Smooth muscle cell (in vitro differentiated cells): ENCODE results near the gene CSTF3. TPM values are rescaled to one million over a fixed set of nuclear protein-coding genes. Genes with fewer than 3 reads are reported as not detected.

Experiments
- DNase-seq: peaks from one replicate; lab custom pipeline; 2025; ENCODE audit not compliant: unreplicated experiment; lab: John Stamatoyannopoulos, UW
- H2AFZ ChIP-seq: fragments of 200-600 bp; sonication (generic); 2 replicates; pipeline ENCODE4 v1.6.0; 2016; ENCODE audit warnings: antibody characterized with exemption, low read depth, mild to moderate bottlenecking
- H3F3A ChIP-seq: fragments of 200-600 bp; sonication (generic); 2 replicates; pipeline ENCODE4 v1.6.0; 2017; ENCODE audit warnings: antibody characterized with exemption, low read depth
- H3K27ac ChIP-seq: fragments of 200-600 bp; sonication (generic); 2 replicates; pipeline ENCODE4 v1.5.1; 2016; ENCODE audit warnings: low read depth, mild to moderate bottlenecking
- H3K27me3 ChIP-seq: fragments of 200-600 bp; sonication (generic); 2 replicates; pipeline ENCODE4 v1.6.1; 2016; ENCODE audit warnings: low read depth, mild to moderate bottlenecking
- H3K36me3 ChIP-seq: fragments of 200-600 bp; sonication (generic); 2 replicates; pipeline ENCODE4 v1.5.1; 2016; ENCODE audit warnings: low read depth
- H3K4me1 ChIP-seq: fragments of 200-600 bp; sonication (generic); 2 replicates; pipeline ENCODE4 v1.5.1; 2016; ENCODE audit warnings: low read depth
- H3K4me2 ChIP-seq: fragments of 200-600 bp; sonication (generic); 2 replicates; pipeline ENCODE4 v1.6.0; 2016; ENCODE audit warnings: mild to moderate bottlenecking
- H3K4me3 ChIP-seq: fragments of 200-600 bp; sonication (generic); 2 replicates; pipeline ENCODE4 v1.5.1; 2016; ENCODE audit warnings: mild to moderate bottlenecking
- H3K79me2 ChIP-seq: fragments of 200-600 bp; sonication (generic); 2 replicates; pipeline ENCODE4 v1.6.0; 2016; ENCODE audit warnings: low read depth, mild to moderate bottlenecking
- H3K9ac ChIP-seq: fragments of 200-600 bp; sonication (generic); 2 replicates; pipeline ENCODE4 v1.6.0; 2016; ENCODE audit warnings: low read depth
- H3K9me3 ChIP-seq: fragments of 200-600 bp; sonication (generic); replicated peaks from 2 replicates; pipeline ENCODE4 v1.5.1; 2016; ENCODE audit warnings: low read depth
- H4K20me1 ChIP-seq: fragments of 200-600 bp; sonication (generic); 2 replicates; pipeline ENCODE4 v1.6.0; 2016; ENCODE audit warnings: low read depth
- WGBS: methylation state at CpG from one replicate; pipeline ENCODE4 v1.1.7; 2016; ENCODE audit warnings: low lambda C conversion rate; 5-methylcytosine and 5-hydroxymethylcytosine counted together
- polyA plus RNA-seq: library from polyadenylated mRNA; unstranded; fragments of >200 nt; fragmentation: Nextera tagmentation; extraction: Ambion mirVana; gene quantifications from 2 replicates; pipeline ENCODE4 v1.2.1, GENCODE V29; 2016
- total RNA-seq: library from RNA; depleted of rRNA; stranded (reverse); fragments of >200 nt; gene quantifications from 2 replicates; pipeline ENCODE4 v1.2.3, GENCODE V29; 2014
- TF ChIP-seq, protein P1 (sequence below): fragments of 200-600 bp; sonication (generic); IDR thresholded peaks from 2 replicates; pipeline ENCODE4 v1.5.1; 2017; ENCODE audit warnings: borderline replicate concordance, mild to moderate bottlenecking, antibody characterized with exemption; ENCODE audit not compliant: insufficient read depth, poor library complexity, severe bottlenecking

Gene CSTF3
- total and polyA plus RNA-seq, 2 experiments from 2014 or later: 25.9 to 30.4 TPM

DNA sequence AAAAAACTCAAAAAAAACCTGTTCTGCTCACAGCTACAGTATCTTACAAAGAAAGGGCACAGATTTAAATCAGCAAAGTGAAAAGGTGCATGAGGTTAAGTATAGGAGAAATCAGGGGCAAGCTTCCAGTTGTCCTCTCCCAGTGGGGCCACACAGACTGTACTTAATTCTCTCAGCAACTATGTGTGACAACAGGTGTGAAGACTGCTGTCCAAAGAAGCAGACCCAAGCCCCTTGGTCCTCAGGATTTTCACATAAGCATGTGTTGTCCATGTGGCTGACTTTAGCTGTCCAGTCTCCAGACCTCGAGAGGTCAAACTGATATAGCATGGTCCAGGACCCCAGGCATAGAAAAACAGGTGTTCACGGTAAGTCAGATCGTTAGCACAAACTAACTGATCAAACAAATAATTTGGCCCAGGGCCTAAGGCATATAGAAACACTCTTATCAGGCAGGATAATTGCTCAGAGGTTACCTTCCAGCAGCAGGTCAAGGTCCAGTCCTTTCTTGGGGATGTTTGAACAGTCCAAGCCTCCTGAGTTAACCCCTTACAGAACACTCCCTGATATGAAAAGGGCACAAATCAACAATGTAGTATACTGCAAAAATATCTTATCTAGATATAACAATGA, 21.1 kb upstream of the CSTF3 start:
- 75% methylated on average over 3 of the region's 3 CpGs for WGBS

DNA sequence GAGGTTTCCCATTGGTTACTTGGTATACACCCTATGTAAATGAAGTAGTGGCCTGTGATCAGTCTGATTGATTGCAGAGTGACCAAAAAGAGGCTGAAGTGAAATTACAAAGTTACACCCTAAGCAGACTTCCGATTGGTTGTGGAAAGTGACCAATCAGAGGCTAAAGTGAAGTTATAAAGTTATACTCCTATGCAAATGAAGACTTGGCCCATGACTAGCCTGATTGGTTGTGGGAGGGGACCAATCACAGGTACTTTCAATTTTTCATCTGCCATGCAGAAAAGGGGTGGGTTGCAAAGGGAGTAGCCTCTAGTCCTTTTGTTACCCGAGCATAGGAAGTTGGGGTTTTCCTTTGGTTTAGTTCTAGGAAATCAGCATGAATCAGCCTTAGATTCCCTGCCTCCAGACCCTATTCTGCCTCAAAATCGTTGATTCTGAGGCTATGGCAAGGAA, 18.1 kb upstream of the CSTF3 start:
- no peaks in the 10 kb centered on the region for H3K9me3 ChIP-seq
- H3K79me2 ChIP-seq: no peaks in the 10 kb centered on the region
- no peaks in the 10 kb centered on the region for H4K20me1 ChIP-seq
- no peak overlapping the region for H3K9ac ChIP-seq
- H2AFZ ChIP-seq: no peak overlapping the region
- peak overlapping the region; percentile 66 for H3K4me2 ChIP-seq
- TF ChIP-seq, protein P1, sequence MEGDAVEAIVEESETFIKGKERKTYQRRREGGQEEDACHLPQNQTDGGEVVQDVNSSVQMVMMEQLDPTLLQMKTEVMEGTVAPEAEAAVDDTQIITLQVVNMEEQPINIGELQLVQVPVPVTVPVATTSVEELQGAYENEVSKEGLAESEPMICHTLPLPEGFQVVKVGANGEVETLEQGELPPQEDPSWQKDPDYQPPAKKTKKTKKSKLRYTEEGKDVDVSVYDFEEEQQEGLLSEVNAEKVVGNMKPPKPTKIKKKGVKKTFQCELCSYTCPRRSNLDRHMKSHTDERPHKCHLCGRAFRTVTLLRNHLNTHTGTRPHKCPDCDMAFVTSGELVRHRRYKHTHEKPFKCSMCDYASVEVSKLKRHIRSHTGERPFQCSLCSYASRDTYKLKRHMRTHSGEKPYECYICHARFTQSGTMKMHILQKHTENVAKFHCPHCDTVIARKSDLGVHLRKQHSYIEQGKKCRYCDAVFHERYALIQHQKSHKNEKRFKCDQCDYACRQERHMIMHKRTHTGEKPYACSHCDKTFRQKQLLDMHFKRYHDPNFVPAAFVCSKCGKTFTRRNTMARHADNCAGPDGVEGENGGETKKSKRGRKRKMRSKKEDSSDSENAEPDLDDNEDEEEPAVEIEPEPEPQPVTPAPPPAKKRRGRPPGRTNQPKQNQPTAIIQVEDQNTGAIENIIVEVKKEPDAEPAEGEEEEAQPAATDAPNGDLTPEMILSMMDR: no peak
- 80% methylated on average over 3 of the region's 3 CpGs for WGBS
- H3K36me3 ChIP-seq: no peaks in the 10 kb centered on the region
- H3F3A ChIP-seq: peaks cover 18% of the 10 kb centered on the region
- H3K4me3 ChIP-seq: no peak overlapping the region
- H3K27ac ChIP-seq: no peak overlapping the region
- DNase-seq: no peak
- peaks cover 4% of the 10 kb centered on the region for H3K4me1 ChIP-seq
- no peaks in the 10 kb centered on the region for H3K27me3 ChIP-seq

More for the DNA sequence above, 21.1 kb upstream of the CSTF3 start:
- Histone ChIP-seq H3F3A (peaks cover 18% of the 10 kb centered on the region), H3K27me3 (no peaks in the 10 kb centered on the region), H3K27ac (no peak overlapping the region), H3K9me3 (no peaks in the 10 kb centered on the region), H2AFZ (no peak overlapping the region), H3K4me2 (no peak overlapping the region), H3K79me2 (no peaks in the 10 kb centered on the region), H3K9ac (no peak overlapping the region), H3K4me3 (no peak overlapping the region), H4K20me1 (no peaks in the 10 kb centered on the region), H3K36me3 (no peaks in the 10 kb centered on the region), H3K4me1 (peaks cover 7% of the 10 kb centered on the region)
- no peak for DNase-seq
- TF ChIP-seq, protein P1: no peak

- no peaks in the 10 kb centered on the region for H3K9me3 ChIP-seq
- H3K9ac ChIP-seq: no peak overlapping the region
- no peaks in the 10 kb centered on the region for H3K36me3 ChIP-seq
- DNase-seq: no peak
- TF ChIP-seq, protein P1: no peak
- H3K79me2 ChIP-seq: no peaks in the 10 kb centered on the region
- 46% methylated on average over 5 of the region's 5 CpGs for WGBS
- H3F3A ChIP-seq: peaks cover 18% of the 10 kb centered on the region
- peaks cover 4% of the 10 kb centered on the region for H3K4me1 ChIP-seq
- H3K27me3 ChIP-seq: no peaks in the 10 kb centered on the region
- no peak overlapping the region for H2AFZ ChIP-seq
- no peak overlapping the region for H3K4me3 ChIP-seq
- peak overlapping the region; percentile 66 for H3K4me2 ChIP-seq
- H3K27ac ChIP-seq: no peak overlapping the region
- H4K20me1 ChIP-seq: no peaks in the 10 kb centered on the region
These were observed 17.3 kb upstream of the CSTF3 start for GRCh38 chr11:33178443-33179180.
